ENCODE results near the gene BBS5. TPM values are rescaled to one million over a fixed set of nuclear protein-coding genes. Genes with fewer than 3 reads are reported as not detected.
A peak's percentile ranks its signal among the peaks of the same experiment; 100 is the strongest.

BBS5 gene
- total RNA-seq, 1 donor from 2014 or later, result 8.2 TPM

DNA sequence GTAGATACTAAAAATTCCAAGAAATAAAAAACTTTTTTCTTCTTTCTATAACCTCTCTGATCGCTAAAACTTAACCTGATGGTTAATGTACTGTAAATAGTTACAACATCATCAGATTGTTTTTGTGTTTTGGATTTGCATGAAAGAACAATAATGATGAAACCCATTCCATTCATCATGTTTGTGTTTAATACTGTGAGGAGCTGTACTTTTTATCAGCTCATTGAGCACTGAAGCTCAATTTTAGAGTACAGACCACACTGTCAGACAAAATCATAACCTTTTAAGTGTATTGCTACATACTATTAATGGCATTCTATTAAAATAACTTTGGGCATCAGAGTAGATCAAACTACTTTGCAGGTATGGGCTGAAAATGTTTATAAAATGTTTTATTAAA is 14.8 kb upstream of the BBS5 start:
- DNase-seq (ENCODE audit: low spot score, unreplicated experiment), result no peak
- peaks cover 11% of the 10 kb centered on the region for H3K4me1 Mint-ChIP-seq (ENCODE audit: low read depth)
- TF ChIP-seq, protein P1, sequence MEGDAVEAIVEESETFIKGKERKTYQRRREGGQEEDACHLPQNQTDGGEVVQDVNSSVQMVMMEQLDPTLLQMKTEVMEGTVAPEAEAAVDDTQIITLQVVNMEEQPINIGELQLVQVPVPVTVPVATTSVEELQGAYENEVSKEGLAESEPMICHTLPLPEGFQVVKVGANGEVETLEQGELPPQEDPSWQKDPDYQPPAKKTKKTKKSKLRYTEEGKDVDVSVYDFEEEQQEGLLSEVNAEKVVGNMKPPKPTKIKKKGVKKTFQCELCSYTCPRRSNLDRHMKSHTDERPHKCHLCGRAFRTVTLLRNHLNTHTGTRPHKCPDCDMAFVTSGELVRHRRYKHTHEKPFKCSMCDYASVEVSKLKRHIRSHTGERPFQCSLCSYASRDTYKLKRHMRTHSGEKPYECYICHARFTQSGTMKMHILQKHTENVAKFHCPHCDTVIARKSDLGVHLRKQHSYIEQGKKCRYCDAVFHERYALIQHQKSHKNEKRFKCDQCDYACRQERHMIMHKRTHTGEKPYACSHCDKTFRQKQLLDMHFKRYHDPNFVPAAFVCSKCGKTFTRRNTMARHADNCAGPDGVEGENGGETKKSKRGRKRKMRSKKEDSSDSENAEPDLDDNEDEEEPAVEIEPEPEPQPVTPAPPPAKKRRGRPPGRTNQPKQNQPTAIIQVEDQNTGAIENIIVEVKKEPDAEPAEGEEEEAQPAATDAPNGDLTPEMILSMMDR (IDR thresholded peaks at IDR 0.05; ENCODE audit: unreplicated experiment), result no peak
- no peak overlapping the region for H3K4me3 Mint-ChIP-seq (ENCODE audit: low read depth)
- H3K27me3 Mint-ChIP-seq, result no peaks in the 10 kb centered on the region
- no peak overlapping the region for H3K27ac Mint-ChIP-seq
- no peaks in the 10 kb centered on the region for H3K36me3 Mint-ChIP-seq (ENCODE audit: insufficient read depth)
- H3K9me3 Mint-ChIP-seq (ENCODE audit: low read depth), result no peaks in the 10 kb centered on the region

DNA sequence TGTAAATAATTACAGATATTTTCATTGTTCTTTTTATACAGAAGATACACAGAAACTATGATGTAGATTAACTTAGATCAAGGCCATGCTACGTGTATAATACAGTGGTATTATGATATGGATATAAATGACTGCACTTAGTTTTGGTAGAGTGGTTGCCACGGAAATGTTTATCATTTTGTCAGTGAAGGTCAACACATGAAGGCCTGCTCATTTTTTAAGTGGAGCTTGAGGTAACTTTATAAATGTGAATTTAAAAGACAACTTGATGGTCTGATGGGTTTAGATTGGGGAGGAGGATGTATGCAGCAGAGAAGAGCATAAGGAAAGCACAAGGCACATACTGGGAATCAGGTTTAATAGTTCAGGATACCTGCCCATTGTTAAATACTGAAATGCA is 14.4 kb upstream of the BBS5 start:
- Mint-ChIP-seq H3K4me3 (ENCODE audit: low read depth) (no peak overlapping the region), H3K27me3 (no peaks in the 10 kb centered on the region), H3K4me1 (ENCODE audit: low read depth) (peaks cover 14% of the 10 kb centered on the region), H3K27ac (peak overlapping the region; percentile 75), H3K36me3 (ENCODE audit: insufficient read depth) (no peaks in the 10 kb centered on the region), H3K9me3 (ENCODE audit: low read depth) (no peaks in the 10 kb centered on the region)
- TF ChIP-seq, protein P1 (IDR thresholded peaks at IDR 0.05; ENCODE audit: unreplicated experiment), result no peak
- DNase-seq (ENCODE audit: low spot score, unreplicated experiment), result no peak

DNA sequence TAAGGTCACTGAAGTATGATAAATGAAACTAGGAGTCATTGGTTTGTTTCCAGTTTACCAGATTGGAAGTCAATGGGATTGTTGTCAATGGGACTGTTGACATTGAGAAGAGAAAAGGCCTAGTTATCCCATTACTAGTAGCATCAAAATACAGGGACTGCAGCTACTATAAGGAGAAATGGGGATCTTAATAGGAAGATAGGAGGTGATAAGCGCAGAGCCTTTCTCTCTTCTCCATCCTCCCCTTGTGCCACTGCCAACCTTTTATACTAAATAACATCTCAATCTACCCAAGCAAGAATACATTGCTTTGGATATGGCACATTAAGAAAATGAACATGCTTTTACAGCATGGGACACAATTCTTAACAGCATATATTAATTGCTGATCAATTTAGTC is 10.5 kb upstream of the BBS5 start:
- no peak overlapping the region for H3K4me3 Mint-ChIP-seq (ENCODE audit: low read depth)
- no peak overlapping the region for H3K27ac Mint-ChIP-seq
- TF ChIP-seq, protein P1 (IDR thresholded peaks at IDR 0.05; ENCODE audit: unreplicated experiment), result no peak
- DNase-seq (ENCODE audit: low spot score, unreplicated experiment), result no peak
- H3K36me3 Mint-ChIP-seq (ENCODE audit: insufficient read depth), result no peaks in the 10 kb centered on the region
- no peaks in the 10 kb centered on the region for H3K27me3 Mint-ChIP-seq
- H3K9me3 Mint-ChIP-seq (ENCODE audit: low read depth), result no peaks in the 10 kb centered on the region
- H3K4me1 Mint-ChIP-seq (ENCODE audit: low read depth), result peaks cover 6% of the 10 kb centered on the region

GRCh38 chr2:169469952-169470572 is 9.2 kb upstream of the BBS5 start:
- no peak overlapping the region for H3K4me3 Mint-ChIP-seq (ENCODE audit: low read depth)
- H3K4me1 Mint-ChIP-seq (ENCODE audit: low read depth), result peaks cover 6% of the 10 kb centered on the region
- DNase-seq (ENCODE audit: low spot score, unreplicated experiment), result no peak
- H3K27ac Mint-ChIP-seq, result no peak overlapping the region
- no peaks in the 10 kb centered on the region for H3K36me3 Mint-ChIP-seq (ENCODE audit: insufficient read depth)
- no peaks in the 10 kb centered on the region for H3K9me3 Mint-ChIP-seq (ENCODE audit: low read depth)
- no peaks in the 10 kb centered on the region for H3K27me3 Mint-ChIP-seq
- TF ChIP-seq, protein P1 (IDR thresholded peaks at IDR 0.05; ENCODE audit: unreplicated experiment), result no peak

DNA sequence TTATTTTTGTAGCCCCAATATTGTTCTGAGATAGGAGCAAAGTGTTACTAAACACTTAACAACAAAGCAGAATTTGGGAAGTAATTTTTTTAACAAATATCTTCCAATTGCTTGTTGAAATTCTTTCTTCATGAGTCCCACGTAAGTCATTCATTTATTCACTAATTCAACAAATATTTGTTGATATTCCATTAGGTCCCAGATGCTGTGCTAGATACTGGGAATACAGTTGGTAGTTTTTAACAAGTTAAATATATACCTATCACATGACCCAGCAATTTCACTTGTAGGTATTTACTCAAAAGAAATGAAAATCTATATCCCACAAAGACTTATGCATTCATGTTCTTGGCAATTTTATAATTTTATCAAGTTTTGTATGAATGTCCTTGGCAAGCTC is 7.0 kb upstream of the BBS5 start:
- no peak for DNase-seq (ENCODE audit: low spot score, unreplicated experiment)
- Mint-ChIP-seq H3K36me3 (ENCODE audit: insufficient read depth) (no peaks in the 10 kb centered on the region), H3K27ac (no peak overlapping the region), H3K27me3 (no peaks in the 10 kb centered on the region), H3K9me3 (ENCODE audit: low read depth) (no peaks in the 10 kb centered on the region), H3K4me3 (ENCODE audit: low read depth) (no peak overlapping the region), H3K4me1 (ENCODE audit: low read depth) (peaks cover 6% of the 10 kb centered on the region)
- TF ChIP-seq, protein P1 (IDR thresholded peaks at IDR 0.05; ENCODE audit: unreplicated experiment), result no peak

All from progenitor cell of endocrine pancreas (in vitro differentiated cells).